OCI-LY7 (cell line): ENCODE measurements around the gene COQ8A.

ENCODE experiments used
- CTCF ChIP-seq: fragments of 200-600 bp; sonication (generic); conservative IDR thresholded peaks from 2 replicates; pipeline ENCODE4 v1.5.1; 2014; ENCODE audit warnings: mild to moderate bottlenecking, antibody characterized with exemption, low read length, moderate library complexity, mixed read lengths
- EZH2phosphoT487 ChIP-seq: fragments of 200-600 bp; sonication (generic); IDR thresholded peaks from 2 replicates; pipeline ENCODE4 v1.6.1; 2018; ENCODE audit warnings: low read depth, borderline replicate concordance, mild to moderate bottlenecking, mixed run types, antibody characterized with exemption, low read length, moderate library complexity, mixed read lengths

DNA sequence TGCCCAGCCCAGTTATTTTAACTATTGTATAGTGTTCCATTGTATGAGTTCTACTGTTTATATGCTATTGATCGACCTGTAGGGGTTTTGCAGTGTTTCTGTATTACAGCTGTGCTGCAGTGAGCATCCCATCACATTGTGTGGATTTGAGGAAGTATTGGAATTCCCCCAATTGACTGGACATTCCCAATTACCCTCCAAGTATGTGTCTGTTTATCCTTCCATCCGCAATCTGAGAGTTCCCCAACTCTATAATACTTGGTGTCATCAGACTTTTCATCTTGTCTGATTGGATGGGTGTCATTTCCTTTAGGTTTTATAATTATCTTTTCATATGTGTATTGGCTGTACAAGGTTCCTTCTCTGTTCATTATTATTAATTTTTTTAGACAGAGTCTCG lies 41.8 kb upstream of the COQ8A start:
- TF ChIP-seq CTCF (no peak), EZH2phosphoT487 (no peak)
